ENCODE results near the gene PIP5K1B.

PIP5K1B gene

DNA sequence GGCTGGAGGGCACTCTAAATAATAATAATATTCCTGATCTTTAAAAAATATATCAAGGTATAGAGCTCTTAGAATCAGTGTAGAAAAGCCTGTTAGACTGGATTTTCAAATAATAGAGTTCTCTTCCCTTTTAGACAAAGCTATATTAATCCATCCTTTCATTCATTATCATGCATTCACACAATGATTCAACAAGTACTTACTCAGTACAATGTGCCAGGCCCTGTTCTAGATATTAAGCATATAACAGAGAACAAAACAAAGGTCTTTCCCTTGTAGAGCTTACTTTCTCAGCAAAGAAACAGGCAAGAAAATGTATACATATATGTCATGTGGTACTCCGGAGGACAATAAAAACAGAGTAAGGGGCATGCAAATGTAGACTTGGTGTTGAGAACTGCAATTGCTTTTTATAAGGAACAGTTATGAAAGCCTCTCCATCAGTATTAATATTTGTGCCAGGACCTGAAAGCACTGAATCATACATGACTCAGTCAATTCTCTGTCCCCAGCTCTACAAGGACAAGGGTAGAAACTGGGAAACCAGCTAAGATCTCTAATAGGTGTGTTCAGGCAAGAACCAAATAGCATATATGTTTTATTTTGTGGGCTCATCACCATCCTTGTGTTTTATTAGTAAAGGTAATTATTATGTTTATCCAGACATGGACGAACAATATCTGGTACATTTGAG is 72.2 kb downstream of the PIP5K1B start:
- peak; percentile 12 for DNase-seq (ENCODE audit: low spot score)

DNA sequence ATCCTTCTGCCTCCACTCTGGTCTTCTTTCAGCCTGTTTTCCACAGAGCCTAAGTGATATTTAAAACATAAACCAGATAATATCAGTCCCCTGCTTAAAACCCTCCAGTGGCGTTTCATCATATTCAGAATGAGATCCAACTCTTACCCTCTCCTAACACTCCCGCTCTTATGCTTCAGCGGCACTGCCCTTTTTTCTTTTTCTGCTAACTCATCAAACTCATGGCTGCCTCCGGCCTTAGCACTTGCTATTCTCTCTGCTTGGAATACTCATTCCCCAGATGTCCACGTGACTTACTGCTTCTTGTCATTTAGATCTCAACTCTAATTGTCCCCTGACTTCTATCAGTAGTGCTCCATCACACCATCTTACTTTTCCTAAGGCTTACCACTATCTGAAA is 73.6 kb downstream of the PIP5K1B start:
- no peak for DNase-seq (ENCODE audit: low spot score)

DNA sequence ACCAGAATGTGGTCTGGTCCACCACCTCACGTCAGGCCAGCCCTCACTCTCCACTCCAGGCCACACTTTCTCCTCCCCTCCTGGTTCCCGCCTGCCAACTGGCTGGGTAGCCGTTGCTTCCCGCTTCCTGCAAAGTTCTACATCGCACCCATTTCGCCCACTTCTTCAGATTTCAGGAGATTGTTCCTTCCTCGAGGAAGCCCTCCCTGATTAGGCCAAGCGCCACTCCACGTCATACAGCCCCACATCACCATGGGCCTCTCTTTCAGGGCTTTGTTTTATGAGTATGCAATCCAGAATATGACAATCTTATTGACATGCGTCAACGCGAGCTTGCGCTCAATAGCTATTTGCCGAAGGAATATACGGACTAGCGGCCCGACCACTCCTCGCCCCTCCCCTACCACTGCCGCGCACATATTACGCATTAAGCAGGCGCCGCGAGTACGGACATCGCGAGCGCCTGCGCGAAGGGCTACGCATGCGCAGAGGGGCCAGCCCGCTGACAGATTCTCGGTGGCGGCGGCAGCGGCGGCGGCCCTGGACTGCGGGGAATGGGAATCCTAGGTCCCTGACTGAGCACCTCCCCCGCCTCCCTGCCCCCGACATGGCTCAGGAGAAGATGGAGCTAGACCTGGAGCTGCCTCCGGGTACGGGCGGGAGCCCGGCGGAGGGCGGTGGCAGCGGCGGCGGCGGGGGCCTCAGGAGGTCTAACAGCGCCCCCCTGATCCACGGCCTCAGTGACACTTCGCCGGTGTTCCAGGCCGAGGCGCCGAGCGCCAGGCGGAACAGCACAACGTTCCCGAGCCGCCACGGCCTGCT is 74.7 kb downstream of the PIP5K1B start:
- peak; percentile 94 for DNase-seq (ENCODE audit: low spot score)

DNA sequence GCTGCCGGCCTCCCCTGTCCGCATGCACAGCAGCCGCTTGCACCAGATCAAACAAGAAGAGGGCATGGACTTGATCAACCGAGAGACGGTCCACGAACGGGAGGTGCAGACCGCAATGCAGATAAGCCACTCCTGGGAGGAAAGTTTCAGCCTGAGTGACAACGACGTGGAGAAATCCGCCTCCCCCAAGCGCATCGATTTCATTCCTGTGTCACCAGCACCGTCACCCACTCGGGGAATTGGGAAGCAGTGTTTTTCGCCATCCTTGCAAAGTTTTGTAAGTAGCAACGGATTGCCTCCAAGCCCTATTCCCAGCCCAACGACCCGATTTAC is 75.3 kb downstream of the PIP5K1B start:
- DNase-seq (ENCODE audit: low spot score) = no peak

DNA sequence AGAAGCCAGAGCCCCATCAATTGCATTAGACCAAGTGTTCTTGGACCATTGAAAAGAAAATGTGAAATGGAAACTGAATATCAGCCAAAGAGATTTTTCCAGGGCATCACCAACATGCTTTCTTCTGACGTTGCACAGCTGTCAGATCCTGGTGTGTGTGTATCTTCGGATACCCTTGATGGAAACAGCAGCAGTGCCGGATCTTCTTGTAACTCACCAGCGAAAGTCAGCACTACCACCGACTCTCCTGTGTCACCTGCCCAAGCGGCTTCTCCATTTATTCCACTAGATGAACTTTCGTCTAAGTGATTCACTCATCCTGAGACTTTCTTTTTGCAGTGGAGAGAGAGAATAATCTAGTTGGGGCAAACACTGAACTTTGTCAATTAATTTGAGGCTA is 75.7 kb downstream of the PIP5K1B start:
- peak; percentile 49 for DNase-seq (ENCODE audit: low spot score)

DNA sequence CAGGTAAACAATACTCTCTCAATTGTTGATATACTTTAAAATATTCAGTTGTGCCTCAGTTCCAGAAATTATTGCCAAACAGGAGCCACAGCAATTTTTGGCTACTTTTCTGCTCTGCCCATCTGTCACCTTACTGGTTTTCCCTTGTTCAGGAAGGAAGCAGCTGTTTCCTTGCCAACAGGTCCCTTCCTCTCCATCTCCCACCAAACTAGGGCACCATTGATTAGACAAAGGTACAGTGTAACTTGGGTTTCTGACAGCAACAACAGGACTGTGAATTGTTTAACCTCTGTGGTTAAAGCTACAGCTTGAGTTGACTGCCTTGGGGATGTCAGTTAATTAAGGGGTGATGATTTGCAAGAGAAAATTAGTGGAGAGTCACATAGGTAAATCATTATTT is 76.9 kb downstream of the PIP5K1B start:
- no peak for DNase-seq (ENCODE audit: low spot score)

DNA sequence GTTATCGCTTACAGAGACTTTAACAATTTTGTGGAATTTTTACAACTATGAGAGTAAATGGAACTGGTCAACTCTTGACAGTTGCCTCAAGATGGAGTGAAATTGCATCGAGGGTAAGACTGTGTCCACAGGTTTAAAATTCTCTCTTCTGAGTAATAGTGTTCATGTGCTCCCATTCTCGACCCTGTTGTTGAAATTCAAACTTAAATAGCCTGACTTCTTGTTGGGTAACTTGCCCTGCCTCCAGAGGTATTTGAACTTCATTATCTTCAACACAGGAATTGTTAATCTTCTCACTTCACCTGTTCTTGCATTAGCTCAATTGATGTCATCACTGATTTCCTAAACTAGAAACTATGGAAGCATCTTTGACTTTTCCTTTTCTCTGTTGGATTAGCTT is 77.5 kb downstream of the PIP5K1B start:
- no peak for DNase-seq (ENCODE audit: low spot score)

DNA sequence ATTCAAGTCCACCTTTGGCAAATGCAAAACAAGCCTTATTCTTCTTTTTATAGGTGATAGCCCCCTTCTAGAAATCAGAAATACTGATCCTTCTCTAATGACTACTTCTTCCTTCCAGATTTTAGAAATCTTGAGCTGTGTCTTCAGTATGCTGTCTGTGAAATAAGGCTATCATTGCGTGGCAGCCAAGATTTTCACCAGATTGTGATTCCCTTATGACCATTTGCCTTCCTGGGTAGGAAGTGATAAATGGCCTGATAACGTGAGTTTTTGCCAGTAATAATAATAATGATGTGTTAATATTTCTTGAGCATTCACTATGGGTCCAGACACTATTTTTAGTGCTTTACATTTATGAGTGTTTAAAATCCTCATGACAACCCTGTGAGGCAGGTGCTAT is 80.9 kb downstream of the PIP5K1B start:
- no peak for DNase-seq (ENCODE audit: low spot score)

DNA sequence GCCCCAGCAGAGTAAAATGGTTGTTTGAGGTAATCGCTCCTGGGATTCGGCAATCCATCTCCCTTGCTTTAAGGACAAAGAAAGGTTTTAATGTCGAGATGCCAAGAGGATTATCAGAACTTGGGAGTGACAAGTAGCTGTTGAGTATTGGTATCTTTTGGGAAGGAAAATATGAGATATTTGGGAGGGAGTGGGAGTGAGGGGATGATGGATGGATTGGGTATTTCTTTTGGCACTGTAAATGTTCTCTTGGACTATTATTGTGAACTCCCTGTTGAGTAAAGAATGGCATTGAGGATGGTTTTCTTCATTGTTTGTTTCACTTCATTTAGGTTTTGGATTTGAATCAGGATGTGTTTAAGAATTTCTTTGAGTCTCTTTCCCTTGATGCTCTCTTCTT is 86.1 kb downstream of the PIP5K1B start:
- no peak for DNase-seq (ENCODE audit: low spot score)

DNA sequence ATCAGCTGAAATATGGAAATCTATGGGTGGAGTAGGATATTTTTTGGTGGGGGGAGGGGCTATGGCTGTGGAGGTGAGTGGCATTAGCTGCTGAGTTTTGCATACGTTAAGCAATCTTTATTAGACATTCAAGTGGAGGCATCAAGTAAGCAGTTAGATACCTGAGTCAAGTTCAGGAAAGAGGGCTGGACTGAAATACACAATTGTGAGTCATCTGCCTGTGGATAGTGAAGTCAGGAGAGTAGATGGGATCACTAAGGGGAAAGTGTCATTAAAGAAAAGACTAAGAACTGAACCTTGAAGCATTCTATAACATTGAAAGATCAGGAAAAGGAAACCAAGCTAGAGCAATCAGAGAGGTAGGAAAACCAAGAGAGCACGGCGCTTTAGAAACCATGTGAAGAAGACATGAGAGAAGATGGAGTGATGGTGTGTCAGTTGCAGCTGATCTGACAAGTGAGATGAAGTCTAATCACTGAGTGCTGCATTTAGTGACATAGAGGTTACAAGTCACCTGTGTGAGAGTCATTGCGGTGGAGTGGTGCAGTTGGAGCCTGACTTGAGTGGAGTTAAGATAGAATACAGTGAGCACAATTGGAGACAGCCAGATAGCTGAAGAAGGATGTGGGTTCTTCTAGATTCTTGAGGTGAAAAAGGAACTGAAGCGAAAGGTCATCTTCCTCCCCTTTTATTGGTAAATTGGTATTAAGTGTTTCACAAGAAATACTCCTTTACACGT is 88.7 kb downstream of the PIP5K1B start:
- no peak for DNase-seq (ENCODE audit: low spot score)

DNA sequence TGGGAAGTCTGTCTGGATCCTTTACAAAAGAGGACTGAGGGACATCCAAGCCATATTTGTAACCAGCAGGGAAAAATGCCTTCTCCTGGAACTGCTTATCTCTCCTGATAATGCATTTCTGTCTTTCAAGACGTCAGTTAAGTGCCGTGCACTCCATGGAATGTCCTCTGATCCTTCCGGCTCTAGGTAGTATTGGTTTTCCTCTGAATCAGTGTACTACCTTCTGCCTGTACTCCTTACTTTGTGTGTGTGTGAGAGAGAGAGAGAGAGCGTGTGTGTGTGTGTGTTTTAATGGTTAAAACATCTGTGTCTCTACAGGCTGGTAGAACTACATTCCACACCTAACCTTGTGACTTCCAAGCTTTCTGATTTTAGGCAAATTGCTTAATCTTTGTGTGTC is 89.9 kb downstream of the PIP5K1B start:
- no peak for DNase-seq (ENCODE audit: low spot score)

DNA sequence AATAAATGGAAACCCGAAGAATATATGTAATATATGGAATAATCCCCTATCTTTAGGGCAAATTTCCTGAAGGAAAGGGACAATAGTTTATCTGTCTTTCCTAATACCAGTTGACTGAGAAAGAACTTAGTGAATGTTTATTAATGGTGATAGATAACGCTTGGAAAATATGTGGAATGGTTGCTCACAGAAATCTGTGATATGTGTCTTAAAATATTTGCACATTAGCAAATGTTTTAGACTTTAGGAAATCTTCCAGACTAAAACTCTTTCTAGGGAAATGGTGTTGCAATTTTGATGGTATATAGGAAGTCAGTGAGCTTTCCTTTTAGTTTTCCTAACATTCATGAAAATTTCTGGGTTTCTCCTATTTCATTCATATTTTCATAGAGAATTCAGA is 90.4 kb downstream of the PIP5K1B start:
- no peak for DNase-seq (ENCODE audit: low spot score)

DNA sequence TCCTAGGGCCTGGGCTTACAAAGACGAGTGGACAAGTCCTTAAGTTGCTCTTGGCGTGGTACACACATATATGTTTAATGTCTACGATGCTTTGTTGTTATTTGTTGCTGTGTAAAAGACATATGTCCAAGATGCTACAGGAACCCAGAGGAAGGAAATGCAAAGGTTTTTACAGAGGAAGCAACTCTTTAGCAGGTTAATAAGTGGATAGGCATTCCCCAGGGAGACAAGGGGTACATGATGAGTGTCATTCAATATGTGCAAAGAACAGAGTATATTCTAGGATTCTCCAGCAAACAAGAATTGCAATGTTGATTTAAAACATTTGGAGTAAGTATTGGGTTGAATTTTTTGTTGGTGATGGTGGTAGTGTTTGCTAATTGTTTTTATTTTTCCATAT is 92.1 kb downstream of the PIP5K1B start:
- DNase-seq (ENCODE audit: low spot score) = no peak

DNA sequence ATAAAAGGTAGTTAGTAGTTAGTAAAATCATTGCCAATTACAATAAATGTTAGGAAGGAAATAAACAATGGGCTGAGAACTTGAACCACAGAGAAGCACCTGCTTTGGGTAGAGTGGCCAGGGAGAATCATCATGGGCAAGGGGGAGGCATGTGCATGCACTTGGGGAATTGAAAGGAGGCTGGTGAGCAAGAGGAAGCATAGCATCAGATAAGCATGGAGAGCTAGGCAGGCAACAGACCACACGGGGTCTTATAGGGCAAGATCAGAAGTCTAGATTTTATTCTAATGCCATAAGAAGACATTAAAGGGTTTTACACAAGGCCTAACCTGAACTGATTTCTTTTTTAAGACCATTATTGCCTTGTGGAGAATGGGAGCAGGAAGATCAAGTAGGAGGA is 93.4 kb downstream of the PIP5K1B start:
- no peak for DNase-seq (ENCODE audit: low spot score)

DNA sequence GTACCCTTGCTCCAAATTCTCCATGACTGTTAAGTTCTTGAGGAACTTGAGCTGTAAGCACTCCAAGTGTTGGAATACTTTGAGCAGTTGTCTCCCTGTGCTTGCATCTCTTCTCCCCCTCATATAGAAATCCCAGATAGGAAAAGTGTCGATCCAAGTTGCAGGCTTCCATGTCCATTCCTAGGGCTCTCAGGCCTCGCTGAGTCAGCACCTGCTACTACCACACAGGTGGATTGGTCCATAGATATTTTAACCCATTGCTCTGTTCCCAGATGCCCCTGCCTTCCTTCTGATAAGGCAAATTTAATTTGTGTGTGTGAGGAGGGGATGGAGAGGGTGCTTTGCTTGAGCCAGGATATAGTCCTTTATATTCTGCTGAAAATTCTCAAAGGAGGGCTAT is 95.8 kb downstream of the PIP5K1B start:
- no peak for DNase-seq (ENCODE audit: low spot score)

DNA sequence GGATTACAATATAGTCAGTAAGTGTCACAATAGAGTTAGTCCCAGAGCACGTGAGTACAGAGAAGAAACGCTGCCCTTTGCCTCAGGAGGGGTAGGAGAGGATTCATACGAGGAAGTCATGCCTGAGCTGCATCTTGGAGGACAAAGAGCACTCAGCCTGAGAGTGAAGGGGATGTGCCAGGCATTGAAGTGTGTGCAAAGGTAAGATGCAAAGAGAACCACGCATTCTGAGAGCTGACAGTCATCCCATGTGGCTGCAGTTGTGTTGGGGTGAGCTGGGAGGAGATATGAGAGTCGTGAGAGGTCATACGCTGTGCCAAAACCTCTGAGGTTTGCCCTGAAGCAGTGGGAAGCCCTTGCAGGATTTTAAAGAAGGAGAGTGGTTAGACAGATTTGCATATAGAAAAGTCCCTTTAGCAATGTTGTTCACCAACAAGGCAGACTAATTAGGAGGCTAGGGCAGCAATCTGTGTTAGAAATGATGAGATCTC is 97.5 kb downstream of the PIP5K1B start:
- DNase-seq (ENCODE audit: low spot score) = no peak

DNA sequence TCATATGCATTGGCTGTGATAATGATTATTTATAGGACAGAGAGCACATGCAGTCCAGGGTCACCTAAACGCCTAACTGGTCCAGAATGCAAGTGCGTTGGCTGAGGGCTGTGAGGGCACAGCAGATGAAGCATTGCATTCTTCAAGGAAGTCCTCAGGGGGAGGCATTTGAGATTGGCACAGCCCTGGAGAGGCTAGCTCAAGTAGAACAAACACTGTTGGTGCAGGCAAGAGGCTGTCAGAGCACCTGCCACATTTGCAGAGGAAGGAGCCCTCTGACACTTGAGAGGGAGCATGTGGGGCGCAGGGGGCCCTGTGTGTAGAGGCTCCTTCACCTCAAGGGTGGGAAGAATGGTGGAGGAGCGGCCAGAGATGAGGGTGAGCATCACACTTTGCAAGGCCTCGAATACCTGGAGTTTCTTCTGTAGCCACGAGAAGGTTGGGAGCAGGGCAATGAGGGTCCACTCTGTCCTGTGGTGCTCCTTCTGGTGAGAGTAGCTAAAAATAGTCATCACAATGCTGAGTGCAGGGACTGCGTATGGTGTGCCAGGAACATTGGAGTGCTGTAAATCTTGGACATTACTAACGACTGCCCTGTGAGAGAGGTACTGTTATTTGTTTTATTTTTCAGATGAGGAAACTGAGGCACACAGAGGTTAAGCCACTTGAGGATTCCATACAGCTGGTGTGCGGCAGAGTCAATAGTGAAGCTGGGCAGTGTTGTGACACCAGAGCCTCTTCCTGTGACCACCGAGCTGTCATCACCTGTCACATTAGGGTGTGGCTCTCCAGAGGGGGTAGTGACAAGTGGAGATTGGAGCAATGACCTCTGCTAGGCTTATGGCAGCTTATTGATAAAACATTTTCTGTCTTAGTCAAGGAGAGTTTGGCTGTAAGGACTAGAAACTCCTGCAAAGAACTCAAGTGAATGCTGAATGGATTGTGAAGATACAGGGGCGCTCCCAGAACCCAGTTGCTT is 100.2 kb downstream of the PIP5K1B start:
- DNase-seq (ENCODE audit: low spot score) = no peak

DNA sequence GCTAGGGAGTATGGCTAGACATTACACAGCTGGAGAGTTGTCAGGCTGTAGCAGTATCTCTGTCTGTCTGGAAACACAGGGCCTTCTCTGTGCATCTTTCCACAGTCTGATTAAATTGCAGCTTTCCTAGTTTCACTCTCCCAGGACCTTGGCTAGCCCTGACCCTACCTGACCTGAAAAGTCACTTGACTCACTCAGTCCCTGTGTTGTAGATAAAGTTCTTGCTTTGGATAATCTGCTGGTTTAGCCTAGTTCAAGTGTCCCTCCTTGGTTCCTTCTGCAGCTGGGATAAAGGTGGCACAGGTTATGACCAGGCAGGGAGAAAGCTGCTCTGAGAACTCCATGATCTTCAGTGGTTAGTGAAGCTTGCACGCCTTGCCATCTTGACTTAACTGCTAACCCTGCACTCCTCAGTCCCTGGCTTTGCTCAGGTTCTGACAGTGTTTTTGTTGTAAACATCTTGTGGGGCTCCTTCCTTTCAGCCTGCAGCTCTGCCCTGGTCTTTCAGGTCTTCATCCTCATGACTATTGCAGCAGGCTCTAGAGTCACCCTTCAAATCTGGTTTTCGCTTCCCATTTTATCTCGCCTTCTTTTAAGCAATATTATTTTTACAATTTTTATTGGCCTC is 101.0 kb downstream of the PIP5K1B start:
- no peak for DNase-seq (ENCODE audit: low spot score)

DNA sequence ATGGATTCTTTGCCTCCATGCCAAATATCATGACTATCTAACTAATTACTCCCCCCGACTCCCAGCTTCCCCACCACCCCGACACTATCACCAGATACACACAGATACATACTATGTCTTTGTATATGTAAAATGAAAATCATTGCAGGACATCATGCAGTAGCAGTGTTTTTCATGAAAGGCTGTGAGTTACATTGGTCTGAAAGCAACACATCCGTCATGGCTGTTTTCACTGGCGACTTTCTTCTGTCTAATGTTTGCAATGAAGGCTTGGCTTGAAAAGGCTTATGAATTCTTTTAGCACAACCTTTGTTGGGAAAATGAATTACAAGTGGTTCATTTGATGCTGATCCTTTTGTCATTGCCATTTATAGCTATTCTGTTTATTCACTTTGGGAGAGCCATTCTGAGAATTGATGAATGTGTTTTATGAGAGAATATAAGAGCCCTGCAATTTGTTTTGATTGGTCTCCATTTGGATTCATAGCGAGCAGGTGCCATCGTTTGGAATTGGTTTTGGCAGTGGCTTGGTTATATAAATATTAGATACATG is 103.4 kb downstream of the PIP5K1B start:
- DNase-seq (ENCODE audit: low spot score) = no peak

DNA sequence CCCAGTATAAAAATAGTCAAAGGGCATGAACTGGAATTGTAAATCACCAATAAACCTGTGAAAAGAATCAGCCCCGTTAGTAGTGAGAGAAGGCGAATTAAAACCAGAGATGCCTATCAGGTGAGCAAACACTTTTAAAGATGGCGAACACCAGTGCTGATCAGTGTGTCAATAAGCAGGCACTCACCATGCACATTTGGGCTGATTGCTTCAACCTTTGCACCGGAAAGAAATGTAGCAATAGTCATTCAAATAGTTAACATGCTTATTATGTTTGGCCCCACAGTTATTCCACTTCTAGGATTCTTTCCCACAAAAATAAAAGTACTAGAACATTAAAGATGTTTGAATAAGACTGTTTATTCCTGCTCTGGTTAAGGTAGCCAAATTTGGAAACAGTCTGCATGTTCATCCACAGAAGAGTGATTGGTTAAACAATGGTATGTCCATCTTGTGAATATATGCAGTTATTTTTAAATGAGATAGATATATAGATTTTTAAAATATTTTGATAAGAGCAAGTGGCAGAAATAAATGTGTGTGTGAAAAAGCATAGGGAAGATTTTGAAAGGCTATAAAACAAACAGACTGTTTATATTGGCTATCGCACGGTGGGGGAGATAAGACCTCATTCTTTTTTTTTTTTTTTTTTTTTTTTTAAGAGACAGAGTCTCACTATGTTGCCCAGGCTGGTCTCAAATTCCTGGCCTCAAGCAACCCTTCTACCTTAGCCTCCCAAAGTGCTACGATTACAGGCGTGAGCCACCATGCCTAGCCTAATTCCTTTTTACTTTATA is 112.2 kb downstream of the PIP5K1B start:
- no peak for DNase-seq (ENCODE audit: low spot score)
